Tongue (tissue), 2 donors: ENCODE measurements around the gene AGAP1. TPM values are rescaled to one million over a fixed set of nuclear protein-coding genes. Genes with fewer than 3 reads are reported as not detected.
A peak's percentile ranks its signal among the peaks of the same experiment; 100 is the strongest.

ENCODE experiments used
- DNase-seq: peaks from one replicate; pipeline ENCODE4 v3.0.0-alpha.2; 2015
- total RNA-seq: library from RNA; depleted of rRNA; stranded (reverse); fragments of >200 nt; gene quantifications from one replicate; pipeline ENCODE4 v1.2.3, GENCODE V29; 2014

The AGAP1 gene
- total RNA-seq, 1 donor from 2014 or later: 33.0 TPM

DNA sequence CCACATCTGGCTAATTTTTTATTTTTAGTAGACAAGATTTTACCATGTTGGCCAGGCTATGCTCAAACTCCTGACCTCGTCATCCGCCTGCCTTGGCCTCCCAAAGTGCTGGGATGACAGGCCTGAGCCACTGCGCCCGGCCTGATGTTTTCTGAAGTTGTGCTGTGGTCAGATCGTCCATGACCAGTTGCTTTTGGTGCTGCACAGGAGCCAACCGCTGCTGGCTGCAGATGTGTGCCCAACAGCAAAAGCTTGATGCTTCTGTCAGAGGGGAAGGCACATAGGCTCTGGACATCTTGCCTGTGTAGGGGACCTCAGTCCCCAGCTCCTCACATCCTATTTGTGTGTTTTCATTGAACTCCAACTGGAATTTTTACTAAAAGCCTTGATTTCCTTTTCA lies 218.3 kb downstream of the AGAP1 start:
- DNase-seq: no peak

DNA sequence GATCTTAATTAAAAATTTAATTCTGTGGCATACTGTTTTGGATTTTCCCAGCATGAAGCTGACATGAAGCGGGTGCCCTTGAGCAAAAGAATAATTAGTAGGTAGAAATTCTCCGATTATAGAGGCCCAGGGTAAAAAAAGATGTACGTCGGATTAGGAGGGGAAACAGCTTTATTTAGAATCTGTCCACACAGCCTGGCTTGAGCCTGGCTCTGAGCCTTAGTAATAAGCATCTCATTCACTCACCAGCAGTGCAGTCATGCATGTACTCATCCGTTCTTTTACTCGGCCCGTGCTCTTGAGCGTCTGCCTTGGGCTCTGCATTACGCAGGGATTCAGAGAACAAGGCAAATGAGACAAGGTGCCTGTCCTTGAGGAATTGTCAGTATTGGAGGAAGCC lies 219.3 kb downstream of the AGAP1 start:
- DNase-seq: no peak

DNA sequence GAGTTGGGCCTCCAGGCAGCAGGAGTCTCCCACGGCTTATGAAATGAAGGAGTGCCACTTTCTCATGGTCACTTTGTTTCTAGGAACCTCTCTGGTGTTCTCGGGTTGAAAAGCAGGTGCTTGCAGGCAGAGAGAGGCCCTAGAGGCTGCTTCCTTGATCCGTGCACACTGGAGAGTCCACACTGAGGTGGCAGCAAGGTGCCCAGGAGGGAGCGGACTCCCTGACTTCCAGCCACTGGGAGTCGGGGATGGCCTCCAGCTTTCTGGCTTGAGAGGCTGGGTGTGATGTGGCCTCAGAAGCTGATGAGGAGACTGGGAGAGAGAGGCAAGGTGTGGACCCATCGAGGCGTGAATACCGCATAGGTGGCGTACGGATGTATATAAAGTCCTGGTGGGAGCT lies 221.8 kb downstream of the AGAP1 start:
- DNase-seq: no peak

DNA sequence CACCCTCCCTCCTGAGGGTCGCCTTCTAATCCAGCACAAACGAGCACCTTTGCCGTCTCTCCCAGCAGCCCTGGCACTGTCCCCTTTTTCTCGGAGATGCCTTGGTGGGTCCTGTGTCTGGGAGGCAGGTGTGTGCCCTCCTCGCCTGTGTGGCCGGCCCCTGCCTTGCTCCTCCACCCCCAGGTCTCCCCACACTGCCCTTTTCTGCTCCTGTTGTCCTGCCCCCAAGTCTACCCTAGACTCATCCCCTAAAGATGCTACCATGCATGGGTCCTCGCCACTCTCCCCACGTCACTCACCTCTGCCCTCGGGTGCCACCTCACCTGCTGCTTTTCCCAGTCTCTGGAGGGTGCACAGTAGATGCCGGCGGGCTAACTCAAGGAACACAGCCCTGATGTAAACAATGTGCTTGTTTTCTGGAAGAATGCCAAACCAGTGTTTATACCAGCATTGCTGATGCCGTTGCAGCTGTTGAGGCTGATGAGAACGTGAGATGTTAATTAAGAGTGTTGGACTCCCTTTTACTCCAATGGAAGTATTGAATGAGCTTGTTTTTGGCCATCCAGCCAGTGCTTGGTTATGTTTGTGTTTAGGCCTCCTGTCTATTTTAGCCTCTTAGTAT lies 223.1 kb downstream of the AGAP1 start:
- DNase-seq: peak; percentile 77

DNA sequence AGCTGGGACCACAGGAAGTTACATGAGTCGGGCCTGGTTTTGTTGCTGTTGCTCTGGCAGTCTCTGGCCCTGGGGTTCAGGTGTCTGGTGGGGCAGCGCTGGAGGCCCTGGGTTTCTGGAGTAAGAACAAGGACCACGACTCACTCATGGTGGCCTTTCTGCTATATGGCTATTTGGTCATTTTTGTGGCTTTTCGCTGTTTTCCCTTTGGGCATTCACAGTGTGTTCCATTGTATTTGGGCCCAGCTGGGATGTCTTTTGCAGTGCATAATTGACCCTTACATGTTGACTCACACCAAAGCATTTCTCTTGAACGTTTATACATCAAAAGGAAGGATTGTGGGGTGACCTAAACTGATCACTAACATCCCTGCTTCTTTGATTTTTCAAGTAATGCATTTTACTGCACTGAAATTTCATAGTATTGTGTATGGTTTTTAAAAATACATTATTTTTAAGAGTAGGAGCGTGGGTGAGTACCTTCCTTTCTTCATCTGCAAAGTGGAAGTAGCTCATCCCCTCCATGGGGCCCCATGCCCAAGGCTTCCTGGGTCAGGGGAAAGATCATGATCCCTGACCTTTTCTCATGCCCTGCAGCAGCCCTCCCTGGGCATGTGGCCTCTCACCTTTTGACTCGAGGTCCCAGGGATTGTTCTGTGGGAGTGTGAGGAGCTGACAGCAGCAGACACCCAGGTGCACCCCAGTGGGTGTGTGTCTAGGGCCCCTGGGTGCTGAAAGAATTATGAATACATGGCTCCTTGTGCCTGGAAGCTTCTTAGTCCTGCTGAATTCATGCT lies 225.5 kb downstream of the AGAP1 start:
- DNase-seq: no peak

DNA sequence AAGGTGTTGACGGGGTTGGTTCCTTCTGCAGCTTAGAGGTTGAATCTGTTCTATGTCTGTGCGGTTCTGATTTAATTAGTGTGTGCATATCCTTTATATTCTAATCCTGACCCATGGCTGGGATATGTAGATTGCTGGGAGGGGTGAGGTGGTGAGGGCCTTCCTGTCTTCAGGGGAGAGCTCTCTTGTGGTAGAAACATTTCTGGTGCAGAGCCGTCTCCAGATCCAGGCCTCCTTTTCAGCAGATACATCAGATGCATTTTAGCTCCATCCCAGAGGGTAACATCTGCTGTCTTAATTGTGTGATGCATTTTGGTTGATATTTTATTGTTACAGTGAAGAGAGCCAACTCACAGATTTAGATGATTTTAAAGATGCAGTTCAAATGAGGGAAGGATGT lies 227.8 kb downstream of the AGAP1 start:
- DNase-seq: peak; percentile 64

DNA sequence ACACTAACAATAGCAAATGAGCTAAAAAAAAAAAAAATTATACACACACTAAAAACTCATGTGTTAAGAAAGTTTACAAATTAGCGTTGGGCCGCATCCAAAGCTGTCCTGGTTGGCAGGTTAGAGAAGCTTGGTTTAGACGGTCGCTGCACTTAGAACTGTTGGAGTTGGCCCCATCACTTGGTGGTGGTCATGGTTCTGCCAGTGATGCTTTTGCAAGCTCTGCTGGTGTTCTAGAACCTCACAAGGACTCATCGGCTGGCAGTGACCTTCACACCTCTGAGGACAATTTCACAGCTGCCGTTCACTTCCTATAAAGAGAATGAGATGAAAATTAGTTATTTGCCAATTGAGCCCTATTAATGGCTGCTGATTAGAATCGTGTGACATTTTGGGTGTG lies 229.0 kb downstream of the AGAP1 start:
- no peak for DNase-seq

DNA sequence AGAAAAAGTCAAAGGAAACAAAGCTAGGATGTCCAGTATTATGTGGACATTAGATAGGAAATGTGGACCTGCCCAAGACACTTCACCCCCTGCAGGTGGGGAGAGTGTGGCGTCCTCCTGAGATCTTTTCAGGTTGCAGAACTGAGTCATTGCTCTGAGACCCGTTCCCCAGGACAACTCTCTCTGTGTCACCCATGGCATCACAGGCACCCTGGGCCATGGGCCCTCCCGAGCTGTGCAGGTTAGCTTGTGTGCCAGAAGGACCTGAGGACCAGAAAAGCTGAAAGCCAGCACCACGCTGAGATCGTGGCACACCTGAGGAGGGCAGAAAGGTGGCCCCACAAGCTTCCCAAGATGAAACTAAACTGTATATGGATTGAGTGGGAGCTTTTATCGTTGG lies 229.5 kb downstream of the AGAP1 start:
- no peak for DNase-seq

DNA sequence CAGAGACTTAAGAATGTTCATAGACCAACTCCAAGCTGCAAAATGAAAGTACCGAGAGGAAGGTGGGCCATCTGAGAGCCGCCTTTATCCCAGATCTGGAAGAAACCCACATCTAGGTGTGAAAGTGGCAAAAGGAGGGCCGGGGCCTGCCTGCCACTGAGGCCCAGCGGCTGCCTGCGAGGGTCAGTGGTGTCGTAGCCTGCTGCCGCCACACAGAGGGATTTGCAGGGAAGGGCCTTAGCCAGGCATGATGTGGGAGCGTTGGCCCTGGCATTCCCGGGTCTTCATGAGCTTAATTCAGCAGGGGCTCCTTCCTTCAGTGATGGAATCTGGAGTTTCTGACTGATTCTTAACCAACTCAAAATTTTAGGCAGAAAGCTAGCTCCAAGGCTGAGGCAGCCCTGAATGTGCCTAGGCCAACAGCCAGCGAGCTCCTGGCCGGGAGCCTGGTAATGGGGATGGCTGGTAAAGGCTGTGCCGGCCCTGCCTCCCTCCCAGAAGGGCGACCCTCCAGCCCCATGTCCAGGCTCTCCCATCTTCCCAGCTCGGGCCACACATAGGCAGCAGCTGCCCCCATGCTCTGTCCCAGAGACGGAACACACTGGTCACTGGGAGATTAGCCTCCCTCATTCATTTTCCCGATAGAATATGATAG lies 230.1 kb downstream of the AGAP1 start:
- DNase-seq: no peak

DNA sequence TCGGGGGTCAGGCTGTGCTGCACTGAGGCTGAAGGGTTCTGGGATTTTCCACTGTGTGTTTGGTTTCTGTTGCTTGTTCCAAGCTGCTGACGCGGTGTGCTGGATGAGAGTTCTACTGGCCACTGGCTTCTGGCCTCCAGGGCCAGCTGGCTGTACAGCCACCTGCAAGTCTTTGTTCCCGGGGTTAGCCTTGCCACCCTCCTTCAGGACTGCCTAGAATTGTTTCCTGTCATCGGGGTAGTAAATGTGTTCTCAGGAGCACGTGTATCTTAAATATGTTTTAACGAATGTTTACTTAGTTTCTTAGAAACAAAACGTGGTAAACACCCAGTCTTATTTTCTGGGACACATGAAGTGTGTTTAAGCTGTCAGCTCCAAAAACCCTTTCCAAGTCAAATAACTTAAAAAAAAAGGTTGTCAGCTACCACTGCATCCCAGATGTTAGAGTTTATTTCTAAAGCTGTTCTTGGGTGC lies 231.2 kb downstream of the AGAP1 start:
- peak; percentile 86 for DNase-seq

DNA sequence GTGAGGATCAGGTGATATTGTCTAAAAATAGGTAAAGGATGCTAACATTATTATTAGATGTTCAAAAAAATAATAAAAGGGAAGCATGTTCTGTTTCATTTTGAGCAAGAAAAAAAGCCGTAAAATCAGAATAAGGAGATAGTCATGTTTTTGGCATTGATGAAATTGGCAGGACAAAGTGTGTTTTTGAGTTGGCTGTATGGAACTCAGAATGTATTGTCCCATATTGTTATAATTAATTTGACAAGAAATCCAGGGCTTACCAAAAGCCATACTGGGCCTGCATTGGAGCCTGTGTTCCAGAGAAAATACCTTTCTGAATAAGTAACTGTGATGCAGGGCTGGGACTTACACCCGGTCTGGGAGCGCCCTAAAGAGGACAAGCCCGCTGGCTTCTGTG lies 232.0 kb downstream of the AGAP1 start:
- DNase-seq: peak; percentile 68

DNA sequence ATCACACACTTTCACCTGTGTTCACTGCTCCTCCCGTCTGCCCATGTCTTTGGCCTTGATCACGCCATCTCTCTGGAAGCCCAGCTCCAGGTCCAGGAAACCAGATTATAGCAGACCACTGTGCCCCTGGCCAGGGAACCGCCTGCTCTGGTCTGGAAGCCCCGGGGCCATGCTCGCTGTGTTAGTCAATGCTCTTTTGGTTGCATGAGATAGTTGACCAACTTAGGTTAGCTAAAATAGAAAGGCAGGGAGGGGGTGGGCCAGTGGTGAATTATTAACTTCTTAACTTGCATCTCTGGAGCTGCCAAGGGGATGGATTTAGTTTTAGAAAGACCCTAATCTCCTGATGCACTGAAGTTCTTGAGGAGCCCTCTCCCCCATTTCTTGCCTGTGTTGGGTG lies 232.7 kb downstream of the AGAP1 start:
- DNase-seq: no peak

DNA sequence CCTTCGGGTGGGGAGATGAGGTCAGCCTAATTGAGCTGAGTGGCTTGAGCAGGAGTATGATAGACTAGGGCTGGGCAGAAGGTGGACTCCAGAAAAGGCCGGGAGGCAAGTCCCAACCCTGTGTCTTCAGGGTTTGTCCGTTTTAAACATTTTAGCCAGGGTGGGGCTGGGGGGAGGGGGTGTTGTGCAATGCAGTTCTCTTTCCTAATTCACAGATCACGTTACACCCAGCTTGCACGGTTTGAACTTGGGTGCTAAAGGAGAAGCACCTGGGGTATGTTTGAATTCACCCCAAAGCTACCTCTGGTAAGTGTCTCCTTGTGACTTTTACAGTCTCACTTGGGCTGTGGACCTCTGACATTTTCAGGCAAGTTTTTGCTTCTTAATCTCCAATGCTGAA lies 233.3 kb downstream of the AGAP1 start:
- DNase-seq: peak; percentile 17

DNA sequence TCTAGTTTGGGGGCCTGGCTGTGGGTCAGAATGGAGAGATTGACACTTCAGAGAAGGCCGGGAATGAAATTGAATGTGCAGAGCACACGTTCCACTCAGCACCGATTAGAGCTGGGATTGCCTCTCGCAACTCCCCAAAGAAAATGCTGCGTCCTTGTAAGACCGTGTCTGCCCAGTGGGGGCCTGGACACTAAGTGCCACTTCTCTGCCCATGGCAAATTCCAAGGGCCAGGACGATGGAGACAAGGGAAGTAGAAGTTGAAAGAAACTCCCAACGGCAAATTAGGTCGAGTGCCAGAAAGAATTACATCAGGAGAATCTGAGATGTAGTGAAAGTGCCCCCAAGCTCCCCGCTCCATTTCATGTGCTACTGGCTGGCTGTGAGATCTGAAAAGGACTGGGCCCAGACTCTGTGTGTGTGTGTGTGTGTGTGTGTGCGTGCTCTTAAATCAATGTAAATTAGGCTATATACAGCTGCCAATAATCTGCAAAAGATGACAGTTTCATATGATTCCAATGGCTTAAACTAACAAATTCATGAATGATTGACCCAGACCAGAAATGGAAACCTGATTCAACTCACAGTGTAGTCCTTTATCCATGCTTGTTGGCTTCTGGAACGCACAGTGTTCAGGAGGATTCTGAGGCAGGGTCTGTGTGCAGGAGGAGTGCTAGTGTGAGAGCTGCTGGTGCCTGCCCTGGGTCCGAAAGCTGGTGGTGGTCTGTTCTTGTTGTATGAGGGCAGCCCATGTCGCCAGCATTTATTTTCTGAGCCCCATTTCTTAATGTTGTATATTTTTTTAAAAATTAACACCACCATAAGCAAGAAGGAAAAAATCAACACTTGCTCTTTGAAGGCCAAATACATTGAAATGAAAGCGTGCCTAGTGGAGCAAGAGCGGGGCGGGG lies 234.3 kb downstream of the AGAP1 start:
- DNase-seq: peak; percentile 42

DNA sequence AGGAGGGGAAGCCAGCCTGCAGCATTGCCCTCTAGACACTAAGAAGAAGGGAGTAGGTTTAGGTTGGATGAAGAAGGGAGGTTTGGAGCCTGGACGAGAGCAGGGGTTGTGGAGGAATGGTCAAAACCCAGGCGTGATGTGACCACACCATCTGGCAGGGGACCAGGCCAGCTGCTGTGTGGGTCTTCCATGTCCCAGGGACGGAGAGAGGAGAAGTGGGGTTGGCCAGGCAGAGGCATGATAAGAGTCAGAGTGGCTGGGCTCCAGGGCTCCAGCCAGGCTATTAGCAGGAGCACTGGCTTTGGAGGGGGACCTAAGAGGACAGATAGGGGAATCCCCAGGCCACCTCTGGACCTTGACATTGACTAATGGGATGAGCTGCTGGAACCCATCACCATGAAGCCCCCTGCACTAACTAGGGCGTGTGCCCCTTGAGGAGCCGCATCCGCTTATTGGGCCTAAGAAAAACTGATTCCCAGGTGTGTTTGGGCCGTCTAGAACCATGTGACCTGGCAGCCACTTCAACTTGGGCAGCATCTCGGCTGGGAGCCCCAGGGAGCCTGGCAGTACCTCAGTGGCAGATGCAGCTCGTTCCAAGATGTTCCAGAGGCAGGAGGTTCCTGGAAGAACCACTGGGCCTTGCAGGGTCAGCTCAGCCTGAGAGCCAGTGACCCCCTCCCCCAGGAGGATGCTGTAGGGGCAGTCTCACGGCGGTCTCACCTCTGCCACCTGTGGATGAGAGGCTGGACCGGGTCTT lies 235.1 kb downstream of the AGAP1 start:
- no peak for DNase-seq

DNA sequence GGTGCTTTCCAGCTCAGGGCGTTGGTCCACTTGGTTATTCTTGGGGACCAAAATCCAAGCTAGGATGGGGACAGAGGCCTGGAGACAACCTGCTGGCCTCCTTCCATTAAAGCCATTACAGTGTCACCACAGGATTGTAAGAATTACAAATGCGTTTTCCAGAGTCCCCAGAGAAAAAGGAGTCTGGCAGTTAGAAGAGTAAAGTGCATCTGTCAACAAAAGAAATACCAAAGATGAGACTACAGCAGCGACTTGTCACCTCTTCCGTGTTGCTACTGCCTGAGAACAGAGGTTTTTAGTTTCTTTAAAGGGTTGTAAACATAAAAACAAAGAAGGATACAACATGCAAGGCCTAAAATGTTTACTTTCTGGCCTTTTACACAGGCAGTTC lies 235.7 kb downstream of the AGAP1 start:
- peak; percentile 46 for DNase-seq

DNA sequence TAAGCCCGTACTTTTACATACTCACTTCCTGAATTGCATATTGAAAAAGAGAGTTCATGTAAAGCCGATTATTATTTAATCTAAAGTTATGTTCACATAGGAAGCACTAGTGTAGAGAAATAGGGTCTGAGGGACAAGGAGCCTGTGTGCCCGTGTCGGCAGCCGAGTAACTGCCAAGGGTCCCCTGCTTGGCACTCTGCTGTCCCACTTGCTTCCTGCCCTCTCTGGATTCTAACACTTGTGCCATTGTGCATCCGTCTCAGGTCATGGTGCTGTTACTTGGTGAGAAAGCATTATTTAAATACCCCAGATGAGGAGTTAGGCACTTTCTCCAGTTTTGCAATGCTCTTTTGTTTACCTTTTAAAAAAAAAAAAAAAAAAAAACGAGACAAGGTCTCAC lies 236.3 kb downstream of the AGAP1 start:
- DNase-seq: no peak

DNA sequence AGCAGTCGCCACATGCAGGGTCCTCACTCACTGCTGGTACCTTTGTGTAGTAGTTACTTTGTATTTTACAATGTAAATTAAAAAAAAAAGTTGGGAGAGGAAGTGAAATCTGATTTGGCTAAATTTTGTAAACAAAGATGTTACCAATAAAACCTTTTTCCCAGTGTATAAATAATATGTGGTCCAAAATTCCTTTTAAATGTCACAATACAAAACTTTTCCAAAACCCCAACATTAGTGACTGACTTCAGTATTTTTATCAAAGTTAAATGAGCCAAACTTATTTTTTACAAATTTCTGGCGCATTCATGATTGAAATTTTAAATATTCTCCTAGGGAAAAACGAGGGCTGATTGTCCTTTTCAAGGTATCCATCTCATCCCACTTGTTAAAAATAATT lies 239.9 kb downstream of the AGAP1 start:
- DNase-seq: no peak

DNA sequence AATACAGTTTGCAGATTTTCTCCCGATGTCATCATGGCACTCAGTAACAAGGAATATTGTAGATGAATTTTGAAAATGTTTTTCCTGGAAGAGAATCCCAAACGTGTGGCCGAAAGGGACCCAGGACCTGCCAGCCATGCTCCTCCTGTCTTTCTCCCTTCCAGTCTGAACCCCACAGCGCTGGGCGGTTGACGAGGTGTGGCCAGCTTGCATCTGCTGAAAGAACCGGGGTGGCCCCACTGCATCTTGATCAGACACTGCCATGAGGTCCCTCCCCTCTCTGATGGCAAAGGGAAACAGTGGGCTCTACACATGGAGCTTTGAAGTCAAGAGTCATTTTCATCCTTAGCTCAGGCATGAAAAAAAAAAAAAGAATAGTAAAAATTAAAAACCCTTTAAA lies 240.3 kb downstream of the AGAP1 start:
- DNase-seq: no peak

DNA sequence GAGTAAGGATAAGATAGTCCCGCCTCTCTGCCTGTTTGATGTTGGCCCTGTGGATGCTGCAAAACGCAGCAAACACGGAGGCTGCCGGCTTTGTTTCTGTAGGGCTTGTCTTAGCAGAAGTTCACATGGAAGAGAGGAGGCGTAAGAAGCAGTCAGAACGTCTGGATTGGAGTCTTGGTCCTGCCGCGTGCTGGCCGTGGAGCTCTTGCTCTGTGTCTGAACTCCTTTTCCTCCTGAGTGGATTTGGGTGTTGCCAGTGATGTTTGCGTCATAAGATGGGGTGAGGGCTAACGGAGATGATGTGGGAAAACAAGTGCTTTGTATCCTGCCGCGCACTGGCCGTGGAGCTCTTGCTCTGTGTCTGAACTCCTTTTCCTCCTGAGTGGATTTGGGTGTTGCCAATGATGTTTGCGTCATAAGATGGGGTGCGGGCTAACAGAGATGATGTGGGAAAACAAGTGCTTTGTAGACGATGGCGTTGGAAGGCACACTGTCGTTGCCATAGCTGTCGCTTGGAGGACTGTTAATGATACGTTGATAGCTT lies 240.9 kb downstream of the AGAP1 start:
- DNase-seq: no peak

DNA sequence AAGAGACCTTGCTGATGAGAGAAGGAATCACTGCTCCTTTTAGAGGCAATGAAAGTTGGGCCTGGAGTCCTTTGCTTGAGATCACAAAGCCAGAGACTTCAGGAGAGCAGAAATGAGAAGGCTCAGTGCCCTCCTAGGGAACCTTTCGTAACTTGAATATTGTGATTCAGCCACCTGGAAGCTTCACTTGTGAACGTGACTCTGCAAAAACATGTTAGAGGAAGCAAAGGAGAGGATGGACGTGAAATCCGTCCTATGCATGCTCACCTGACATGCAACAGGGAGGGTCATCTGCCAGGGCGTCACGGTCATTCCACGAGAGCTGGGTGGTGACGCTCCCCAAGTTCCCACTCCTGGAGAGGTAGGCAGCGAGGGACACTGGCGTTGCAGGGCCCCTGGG lies 243.6 kb downstream of the AGAP1 start:
- no peak for DNase-seq
